Measurements from ENCODE around the gene PRKAR1B.

GRCh38 chr7:636396-636795 is 90.7 kb downstream of the PRKAR1B start:
- TF ChIP-seq CTCF (IDR thresholded peaks at IDR 0.05 in 8 of 11, conservative IDR thresholded peaks at IDR 0.05 in 3 of 11) (peak in 10 of 11 experiments; percentile 15 to 69 (median 45)), POLR2A (IDR thresholded peaks at IDR 0.05) (no peak), POLR2AphosphoS5 (IDR thresholded peaks at IDR 0.05) (peak; percentile 10 to 49 (median 19))
